Panc1 (cell line): ENCODE results near the gene C8B. TPM values are rescaled to one million over a fixed set of nuclear protein-coding genes. Genes with fewer than 3 reads are reported as not detected.

Source experiments
- ATAC-seq: fragments of 200-7000 bp; cut with Tn5 transposase; 2 replicates; pipeline ENCODE4 v1.9.1; 2020; ENCODE audit warnings: mild to moderate bottlenecking, moderate library complexity
- BruUV-seq: library from RNA; stranded (reverse); fragments of 400-500 nt; replicated peaks from 2 replicates; lab custom pipeline; 2021; lab: Mats Ljungman, UMichigan
- CTCF ChIA-PET: fragments of 300-600 bp; sonication (Branson Sonifier 250); formaldehyde crosslinking; loops from one replicate; lab custom pipeline; 2022; ENCODE audit warnings: antibody characterized with exemption; lab: Charles Lee
- POLR2A ChIA-PET: fragments of 300-600 bp; sonication (Branson Sonifier 250); formaldehyde crosslinking; loops from one replicate; lab custom pipeline; 2022; ENCODE audit warnings: antibody characterized with exemption; lab: Charles Lee
- DNase-seq: peaks from one replicate; pipeline ENCODE4 v3.0.0-alpha.2; 2010; ENCODE audit warnings: low read depth, low spot score
- H3K27ac ChIP-seq: 2 replicates; pipeline ENCODE4 v1.5.1; 2011; ENCODE audit warnings: mild to moderate bottlenecking, low read length, inconsistent platforms
- H3K27me3 ChIP-seq: fragments of 200-500 bp; sonication (Bioruptor generic); 2 replicates; pipeline ENCODE4 v1.6.0; 2014; ENCODE audit warnings: low read length, inconsistent platforms; ENCODE audit not compliant: control insufficient read depth, insufficient read depth
- H3K36me3 ChIP-seq: fragments of 200-500 bp; sonication (Bioruptor generic); 2 replicates; pipeline ENCODE4 v1.5.1; 2014; ENCODE audit warnings: inconsistent platforms, mild to moderate bottlenecking, low read length, moderate library complexity; ENCODE audit not compliant: control insufficient read depth, insufficient read depth
- H3K4me1 ChIP-seq: 2 replicates; pipeline ENCODE4 v1.5.1; 2011; ENCODE audit warnings: inconsistent platforms, mild to moderate bottlenecking, low read length, moderate library complexity; ENCODE audit not compliant: control insufficient read depth, insufficient read depth
- H3K4me3 ChIP-seq, 2 experiments: 2 replicates each; pipeline ENCODE4 v1.5.1; 2011 to 2012; ENCODE audit warnings: low read depth in 2 of 2, low read length in 2 of 2, mild to moderate bottlenecking in 2 of 2, inconsistent platforms in 1 of 2, moderate library complexity in 1 of 2
- H3K9me3 ChIP-seq: fragments of 200-500 bp; sonication (Bioruptor generic); 2 replicates; pipeline ENCODE4 v1.5.1; 2014; ENCODE audit warnings: low read depth, mild to moderate bottlenecking, inconsistent platforms, low read length, moderate library complexity; ENCODE audit not compliant: control insufficient read depth, insufficient read depth
- POLR2AphosphoS5 ChIP-seq: IDR thresholded peaks from 2 replicates; pipeline ENCODE4 v1.6.1; 2012; ENCODE audit warnings: mild to moderate bottlenecking, low read depth, low read length, moderate library complexity
- TCF7L2 ChIP-seq: IDR thresholded peaks from 2 replicates; pipeline ENCODE4 v1.6.1; 2011; ENCODE audit warnings: mild to moderate bottlenecking, low read depth, low read length, inconsistent platforms
- in situ Hi-C: cut with HindIII; loops from 2 replicates; pipeline ENCODE4 v1.10.0; 2016; ENCODE audit warnings: low sequenced_read_pairs, low pct_unique_long_range_greater_than_20kb
- intact Hi-C: fragments of 100-400 bp; cut with micrococcal nuclease; formaldehyde crosslinking; loops from one replicate; pipeline ENCODE4 v1.10.0; 2022; ENCODE audit not compliant: unreplicated experiment
- total RNA-seq: library from RNA; stranded (reverse); gene quantifications from one replicate; pipeline ENCODE4 v1.2.1, GENCODE V29; 2021; ENCODE audit not compliant: unreplicated experiment
- TF ChIP-seq, protein P1 (sequence below): fragments of 450-650 bp; IDR thresholded peaks from 2 replicates; pipeline ENCODE4 v1.5.1; 2017; ENCODE audit warnings: mild to moderate bottlenecking
- TF ChIP-seq, protein P2 (sequence below), 2 experiments: IDR thresholded peaks; 2 replicates each; pipeline ENCODE4 v1.6.1; 2011 to 2012; ENCODE audit warnings: low read depth in 2 of 2, control low read depth in 1 of 2, low read length in 1 of 2, mild to moderate bottlenecking in 1 of 2, moderate library complexity in 1 of 2; ENCODE audit not compliant: insufficient read depth in 1 of 2

The C8B gene
- total RNA-seq, 1 experiment from 2014 or later = not detected

DNA sequence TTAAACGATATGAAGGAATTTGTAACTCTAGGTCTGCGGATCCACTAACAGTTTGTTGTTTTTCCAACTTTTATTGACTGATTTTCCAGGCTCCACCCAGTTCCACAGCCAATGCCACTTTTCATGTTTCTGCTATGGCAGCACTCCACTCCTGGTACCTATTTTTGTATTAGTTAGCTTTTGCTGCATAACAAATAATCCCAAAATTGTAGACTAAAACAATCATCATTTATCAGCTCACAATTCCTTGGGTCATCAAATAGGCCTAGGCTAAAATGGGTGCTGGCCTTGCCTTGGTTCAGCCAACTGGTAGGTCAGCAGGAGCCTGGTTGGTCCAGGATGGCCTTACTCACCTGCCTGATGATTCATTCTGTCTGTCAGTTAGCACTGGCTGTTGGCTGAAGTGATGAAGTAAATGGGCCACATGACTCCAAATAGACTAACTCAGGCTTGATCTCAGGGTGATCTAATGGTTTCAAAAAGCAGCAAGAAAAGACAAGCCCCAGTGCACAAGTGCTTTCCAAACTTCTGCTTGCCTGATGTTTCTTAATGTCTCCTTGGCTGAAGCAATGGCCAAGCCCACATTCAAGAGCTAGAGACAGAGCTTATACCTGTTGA lies 3.2 kb upstream of the C8B start:
- in situ Hi-C loops = no loop called here
- no peaks in the 10 kb centered on the region for H3K9me3 ChIP-seq
- DNase-seq (no peak), ATAC-seq (no peak)
- BruUV-seq = no TSS peak
- no peaks in the 10 kb centered on the region for H3K36me3 ChIP-seq
- peaks cover 2% of the 10 kb centered on the region; the same call in 1 of the 2 replicates for H3K27me3 ChIP-seq
- POLR2A ChIA-PET = no interaction called here
- no peaks in the 10 kb centered on the region for H3K4me1 ChIP-seq
- intact Hi-C loops = loop anchor here (10.0 kb wide), 1 partner anchor 134 kb away; no protein-coding TSS in a partner anchor
- H3K27ac ChIP-seq = no peak overlapping the region
- CTCF ChIA-PET = no interaction called here
- TF ChIP-seq, protein P1, sequence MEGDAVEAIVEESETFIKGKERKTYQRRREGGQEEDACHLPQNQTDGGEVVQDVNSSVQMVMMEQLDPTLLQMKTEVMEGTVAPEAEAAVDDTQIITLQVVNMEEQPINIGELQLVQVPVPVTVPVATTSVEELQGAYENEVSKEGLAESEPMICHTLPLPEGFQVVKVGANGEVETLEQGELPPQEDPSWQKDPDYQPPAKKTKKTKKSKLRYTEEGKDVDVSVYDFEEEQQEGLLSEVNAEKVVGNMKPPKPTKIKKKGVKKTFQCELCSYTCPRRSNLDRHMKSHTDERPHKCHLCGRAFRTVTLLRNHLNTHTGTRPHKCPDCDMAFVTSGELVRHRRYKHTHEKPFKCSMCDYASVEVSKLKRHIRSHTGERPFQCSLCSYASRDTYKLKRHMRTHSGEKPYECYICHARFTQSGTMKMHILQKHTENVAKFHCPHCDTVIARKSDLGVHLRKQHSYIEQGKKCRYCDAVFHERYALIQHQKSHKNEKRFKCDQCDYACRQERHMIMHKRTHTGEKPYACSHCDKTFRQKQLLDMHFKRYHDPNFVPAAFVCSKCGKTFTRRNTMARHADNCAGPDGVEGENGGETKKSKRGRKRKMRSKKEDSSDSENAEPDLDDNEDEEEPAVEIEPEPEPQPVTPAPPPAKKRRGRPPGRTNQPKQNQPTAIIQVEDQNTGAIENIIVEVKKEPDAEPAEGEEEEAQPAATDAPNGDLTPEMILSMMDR = no peak
- TF ChIP-seq, protein P2, sequence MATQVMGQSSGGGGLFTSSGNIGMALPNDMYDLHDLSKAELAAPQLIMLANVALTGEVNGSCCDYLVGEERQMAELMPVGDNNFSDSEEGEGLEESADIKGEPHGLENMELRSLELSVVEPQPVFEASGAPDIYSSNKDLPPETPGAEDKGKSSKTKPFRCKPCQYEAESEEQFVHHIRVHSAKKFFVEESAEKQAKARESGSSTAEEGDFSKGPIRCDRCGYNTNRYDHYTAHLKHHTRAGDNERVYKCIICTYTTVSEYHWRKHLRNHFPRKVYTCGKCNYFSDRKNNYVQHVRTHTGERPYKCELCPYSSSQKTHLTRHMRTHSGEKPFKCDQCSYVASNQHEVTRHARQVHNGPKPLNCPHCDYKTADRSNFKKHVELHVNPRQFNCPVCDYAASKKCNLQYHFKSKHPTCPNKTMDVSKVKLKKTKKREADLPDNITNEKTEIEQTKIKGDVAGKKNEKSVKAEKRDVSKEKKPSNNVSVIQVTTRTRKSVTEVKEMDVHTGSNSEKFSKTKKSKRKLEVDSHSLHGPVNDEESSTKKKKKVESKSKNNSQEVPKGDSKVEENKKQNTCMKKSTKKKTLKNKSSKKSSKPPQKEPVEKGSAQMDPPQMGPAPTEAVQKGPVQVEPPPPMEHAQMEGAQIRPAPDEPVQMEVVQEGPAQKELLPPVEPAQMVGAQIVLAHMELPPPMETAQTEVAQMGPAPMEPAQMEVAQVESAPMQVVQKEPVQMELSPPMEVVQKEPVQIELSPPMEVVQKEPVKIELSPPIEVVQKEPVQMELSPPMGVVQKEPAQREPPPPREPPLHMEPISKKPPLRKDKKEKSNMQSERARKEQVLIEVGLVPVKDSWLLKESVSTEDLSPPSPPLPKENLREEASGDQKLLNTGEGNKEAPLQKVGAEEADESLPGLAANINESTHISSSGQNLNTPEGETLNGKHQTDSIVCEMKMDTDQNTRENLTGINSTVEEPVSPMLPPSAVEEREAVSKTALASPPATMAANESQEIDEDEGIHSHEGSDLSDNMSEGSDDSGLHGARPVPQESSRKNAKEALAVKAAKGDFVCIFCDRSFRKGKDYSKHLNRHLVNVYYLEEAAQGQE (IDR thresholded peaks at IDR 0.05; ENCODE audit: insufficient read depth in 1 of 2, low read depth in 2 of 2, low read length in 1 of 2) = no peak
- TF ChIP-seq TCF7L2 = no peak
- no peak overlapping the region for H3K4me3 ChIP-seq

DNA sequence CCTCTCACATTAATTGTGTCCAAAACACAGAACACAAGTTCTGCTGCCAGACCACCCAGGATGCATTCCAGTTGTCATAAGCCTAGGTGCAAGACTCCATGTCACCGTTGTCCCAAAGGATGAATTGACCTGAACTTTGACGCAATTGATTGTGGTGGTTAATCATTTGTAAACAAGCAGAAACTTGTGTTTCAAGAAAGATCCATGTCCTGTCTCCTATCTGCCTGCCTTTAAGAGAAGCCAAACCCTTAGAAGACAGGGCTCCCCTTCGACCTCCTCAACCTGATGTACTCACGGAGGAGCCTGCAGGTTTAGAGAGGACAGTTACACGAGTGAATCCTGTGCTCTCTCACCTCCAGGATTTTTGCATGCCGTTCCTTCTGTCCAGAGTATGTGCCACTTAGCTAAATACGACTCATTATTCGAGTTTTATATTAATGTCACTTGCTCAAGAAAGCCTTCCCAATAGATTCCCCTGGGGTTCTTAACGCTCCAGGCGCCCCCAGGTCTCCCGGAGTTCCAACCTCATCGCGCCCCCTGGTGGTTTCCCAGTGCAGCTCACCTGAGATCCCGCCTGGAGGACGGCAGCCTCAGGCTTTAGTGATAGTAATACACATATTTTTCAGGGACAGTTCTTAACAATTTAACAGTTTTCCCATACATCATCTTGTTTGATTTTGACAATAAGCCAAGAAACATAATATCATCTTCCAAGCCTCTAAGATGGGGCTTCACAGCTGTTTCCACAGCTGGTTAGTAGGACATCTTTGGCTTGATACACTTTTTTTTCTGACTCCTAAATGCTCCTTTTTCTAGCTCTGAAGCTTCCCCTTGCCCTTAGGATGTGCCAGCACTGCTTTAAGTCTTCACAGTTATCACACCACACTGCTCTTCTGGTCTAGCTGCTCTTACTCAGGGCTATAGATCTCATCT lies 2.4 kb upstream of the C8B start:
- no TSS peak for BruUV-seq
- in situ Hi-C loops = no loop called here
- POLR2A ChIA-PET = no interaction called here

More for the DNA sequence above, 2.4 kb upstream of the C8B start:
- H3K36me3 ChIP-seq = no peaks in the 10 kb centered on the region
- no peak for ATAC-seq
- CTCF ChIA-PET = no interaction called here
- H3K4me3 ChIP-seq = no peak overlapping the region
- H3K27ac ChIP-seq = no peak overlapping the region
- H3K9me3 ChIP-seq = no peaks in the 10 kb centered on the region
- no peak for DNase-seq
- TF ChIP-seq, protein P1 = peak; percentile 70
- TF ChIP-seq POLR2AphosphoS5 = no peak
- peaks cover 2% of the 10 kb centered on the region; the same call in 1 of the 2 replicates for H3K27me3 ChIP-seq
- H3K4me1 ChIP-seq = no peaks in the 10 kb centered on the region
- intact Hi-C loops = loop anchor here (10.0 kb wide), 1 partner anchor 133 kb away; no protein-coding TSS in a partner anchor
